HL-60/S4 treated with phorbol 12-myristate 13-acetate at 8.2 ng/mL for 4 days and 3 days (cell line): ENCODE measurements around the gene SLC1A2.

Source experiments
- in situ Hi-C: fragments of 300-500 bp; cut with MboI; formaldehyde crosslinking; loops from 2 replicates; pipeline ENCODE4 v1.15.0; 2022; ENCODE audit warnings: low sequenced_read_pairs

Gene SLC1A2

GRCh38 chr11:35414776-35415175, 4.6 kb downstream of the SLC1A2 start:
- in situ Hi-C loops = loop anchor here (25.0 kb wide), 1 partner anchor 827 kb away; no protein-coding TSS in a partner anchor

- in situ Hi-C loops = loop anchor here (25.0 kb wide), 1 partner anchor 827 kb away; no protein-coding TSS in a partner anchor
These were observed 5.0 kb downstream of the SLC1A2 start for GRCh38 chr11:35414311-35414710.

- in situ Hi-C loops = loop anchor here (25.0 kb wide), 1 partner anchor 826 kb away; no protein-coding TSS in a partner anchor
These were observed 5.8 kb downstream of the SLC1A2 start for GRCh38 chr11:35413598-35413997.

GRCh38 chr11:35412285-35412684, 7.1 kb downstream of the SLC1A2 start:
- in situ Hi-C loops = loop anchor here (25.0 kb wide), 1 partner anchor 825 kb away; no protein-coding TSS in a partner anchor

- in situ Hi-C loops = loop anchor here (25.0 kb wide), 1 partner anchor 820 kb away; no protein-coding TSS in a partner anchor
These were observed 12.3 kb downstream of the SLC1A2 start for GRCh38 chr11:35407041-35407440.

GRCh38 chr11:35404388-35404775, 15.0 kb downstream of the SLC1A2 start:
- in situ Hi-C loops = loop anchor here (25.0 kb wide), 1 partner anchor 817 kb away; no protein-coding TSS in a partner anchor

- in situ Hi-C loops = loop anchor here (25.0 kb wide), 1 partner anchor 817 kb away; no protein-coding TSS in a partner anchor
These were observed 15.5 kb downstream of the SLC1A2 start for GRCh38 chr11:35403765-35404387.

GRCh38 chr11:35402751-35403660, 16.4 kb downstream of the SLC1A2 start:
- in situ Hi-C loops = loop anchor here (25.0 kb wide), 1 partner anchor 816 kb away; no protein-coding TSS in a partner anchor

GRCh38 chr11:35398881-35399280, 20.5 kb downstream of the SLC1A2 start:
- in situ Hi-C loops = loop anchor here (10.0 to 25.0 kb wide), 2 partner anchors 312 to 474 kb away; no protein-coding TSS in a partner anchor

- in situ Hi-C loops = loop anchor here (10.0 to 25.0 kb wide), 2 partner anchors 308 to 470 kb away; no protein-coding TSS in a partner anchor
These were observed 24.4 kb downstream of the SLC1A2 start for GRCh38 chr11:35394941-35395340.

- in situ Hi-C loops = loop anchor here (10.0 to 25.0 kb wide), 2 partner anchors 306 to 468 kb away; no protein-coding TSS in a partner anchor
These were observed 26.3 kb downstream of the SLC1A2 start for GRCh38 chr11:35393098-35393497.

- in situ Hi-C loops = loop anchor here (10.0 to 25.0 kb wide), 2 partner anchors 305 to 467 kb away; no protein-coding TSS in a partner anchor
These were observed 27.3 kb downstream of the SLC1A2 start for GRCh38 chr11:35391922-35392688.

- in situ Hi-C loops = loop anchor here (10.0 to 25.0 kb wide), 2 partner anchors 304 to 466 kb away; no protein-coding TSS in a partner anchor
These were observed 28.3 kb downstream of the SLC1A2 start for GRCh38 chr11:35390737-35391682.

GRCh38 chr11:35389897-35390465, 29.4 kb downstream of the SLC1A2 start:
- in situ Hi-C loops = loop anchor here (10.0 to 25.0 kb wide), 2 partner anchors 303 to 465 kb away; no protein-coding TSS in a partner anchor

GRCh38 chr11:35389112-35389511, 30.2 kb downstream of the SLC1A2 start:
- in situ Hi-C loops = loop anchor here (25.0 kb wide), 1 partner anchor 302 kb away; no protein-coding TSS in a partner anchor

GRCh38 chr11:35388061-35388460, 31.3 kb downstream of the SLC1A2 start:
- in situ Hi-C loops = loop anchor here (25.0 kb wide), 1 partner anchor 301 kb away; no protein-coding TSS in a partner anchor

GRCh38 chr11:35387111-35387982, 32.0 kb downstream of the SLC1A2 start:
- in situ Hi-C loops = loop anchor here (25.0 kb wide), 1 partner anchor 300 kb away; no protein-coding TSS in a partner anchor
